BE2C (cell line): ENCODE measurements around the gene N4BP2.
A peak's percentile ranks its signal among the peaks of the same experiment; 100 is the strongest.
"Not testable (repeated sequence)": the region's sequence is repeated elsewhere in the genome, so short reads cannot be mapped to it uniquely, and the experiment has no call there.

Experiments used
- DNase-seq: peaks from one replicate; pipeline ENCODE4 v3.0.0-alpha.2; 2020
- H3K27me3 ChIP-seq: fragments of 250-450 bp; sonication (Bioruptor Pico); 2 replicates; pipeline ENCODE4 v1.5.1; 2020; ENCODE audit warnings: mild to moderate bottlenecking
- H3K36me3 ChIP-seq: fragments of 250-450 bp; sonication (Bioruptor Pico); 2 replicates; pipeline ENCODE4 v1.5.1; 2020; ENCODE audit warnings: mild to moderate bottlenecking
- H3K4me1 ChIP-seq: fragments of 250-450 bp; sonication (Bioruptor Pico); 2 replicates; pipeline ENCODE4 v1.5.1; 2020
- H3K4me3 ChIP-seq: 2 replicates; pipeline ENCODE4 v1.5.1; 2011; ENCODE audit warnings: low read depth, low read length
- H3K9me3 ChIP-seq: fragments of 250-450 bp; sonication (Bioruptor Pico); 2 replicates; pipeline ENCODE4 v1.5.1; 2020
- TF ChIP-seq, protein P1 (sequence below): IDR thresholded peaks from 2 replicates; pipeline ENCODE4 v1.5.1; 2012; ENCODE audit warnings: mild to moderate bottlenecking, low read depth, low read length

N4BP2 gene

GRCh38 chr4:40143926-40144508 lies 87.4 kb downstream of the N4BP2 start:
- no peak for DNase-seq
- H3K9me3 ChIP-seq = no peaks in the 10 kb centered on the region
- peaks cover 10% of the 10 kb centered on the region; the same call in 1 of the 2 replicates for H3K36me3 ChIP-seq
- TF ChIP-seq, protein P1, sequence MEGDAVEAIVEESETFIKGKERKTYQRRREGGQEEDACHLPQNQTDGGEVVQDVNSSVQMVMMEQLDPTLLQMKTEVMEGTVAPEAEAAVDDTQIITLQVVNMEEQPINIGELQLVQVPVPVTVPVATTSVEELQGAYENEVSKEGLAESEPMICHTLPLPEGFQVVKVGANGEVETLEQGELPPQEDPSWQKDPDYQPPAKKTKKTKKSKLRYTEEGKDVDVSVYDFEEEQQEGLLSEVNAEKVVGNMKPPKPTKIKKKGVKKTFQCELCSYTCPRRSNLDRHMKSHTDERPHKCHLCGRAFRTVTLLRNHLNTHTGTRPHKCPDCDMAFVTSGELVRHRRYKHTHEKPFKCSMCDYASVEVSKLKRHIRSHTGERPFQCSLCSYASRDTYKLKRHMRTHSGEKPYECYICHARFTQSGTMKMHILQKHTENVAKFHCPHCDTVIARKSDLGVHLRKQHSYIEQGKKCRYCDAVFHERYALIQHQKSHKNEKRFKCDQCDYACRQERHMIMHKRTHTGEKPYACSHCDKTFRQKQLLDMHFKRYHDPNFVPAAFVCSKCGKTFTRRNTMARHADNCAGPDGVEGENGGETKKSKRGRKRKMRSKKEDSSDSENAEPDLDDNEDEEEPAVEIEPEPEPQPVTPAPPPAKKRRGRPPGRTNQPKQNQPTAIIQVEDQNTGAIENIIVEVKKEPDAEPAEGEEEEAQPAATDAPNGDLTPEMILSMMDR = no peak
- H3K27me3 ChIP-seq = no peaks in the 10 kb centered on the region
- no peak overlapping the region for H3K4me3 ChIP-seq
- no peaks in the 10 kb centered on the region for H3K4me1 ChIP-seq

- H3K27me3 ChIP-seq = no peaks in the 10 kb centered on the region
- TF ChIP-seq, protein P1 = no peak
- H3K4me3 ChIP-seq = no peak overlapping the region
- no peak for DNase-seq
- H3K36me3 ChIP-seq = peaks cover 10% of the 10 kb centered on the region; the same call in 1 of the 2 replicates
- H3K4me1 ChIP-seq = no peaks in the 10 kb centered on the region
- H3K9me3 ChIP-seq = no peaks in the 10 kb centered on the region
Observed at GRCh38 chr4:40144716-40145115, 88.1 kb downstream of the N4BP2 start.

DNA sequence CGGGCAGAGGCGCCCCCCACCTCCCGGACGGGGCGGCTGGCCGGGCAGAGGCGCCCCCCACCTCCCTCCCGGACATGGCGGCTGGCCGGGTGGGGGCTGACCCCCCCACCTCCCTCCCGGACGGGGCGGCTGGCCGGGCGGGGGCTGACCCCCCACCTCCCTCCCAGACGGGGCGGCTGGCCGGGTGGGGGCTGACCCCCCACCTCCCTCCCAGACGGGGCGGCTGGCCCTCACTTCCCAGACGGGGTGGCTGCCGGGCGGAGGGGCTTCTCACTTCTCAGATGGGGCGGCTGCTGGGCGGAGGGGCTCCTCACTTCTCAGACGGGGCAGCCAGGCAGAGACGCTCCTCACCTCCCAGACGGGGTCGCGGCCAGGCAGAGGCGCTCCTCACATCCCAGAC lies 90.8 kb downstream of the N4BP2 start:
- not testable (repeated sequence) for H3K27me3 ChIP-seq, H3K4me3 ChIP-seq, H3K4me1 ChIP-seq, DNase-seq, H3K9me3 ChIP-seq
- H3K36me3 ChIP-seq = peaks cover 10% of the 10 kb centered on the region; the same call in 1 of the 2 replicates

GRCh38 chr4:40149960-40150385 lies 93.3 kb downstream of the N4BP2 start:
- Histone ChIP-seq H3K9me3 (no peaks in the 10 kb centered on the region), H3K4me1 (no peaks in the 10 kb centered on the region), H3K36me3 (peaks cover 4% of the 10 kb centered on the region; the same call in 1 of the 2 replicates), H3K27me3 (no peaks in the 10 kb centered on the region), H3K4me3 (no peak overlapping the region)
- TF ChIP-seq, protein P1 = peak; percentile 84
- DNase-seq = peak; percentile 62

GRCh38 chr4:40150932-40151331 lies 94.3 kb downstream of the N4BP2 start:
- Histone ChIP-seq H3K4me1 (no peaks in the 10 kb centered on the region), H3K27me3 (no peaks in the 10 kb centered on the region), H3K9me3 (no peaks in the 10 kb centered on the region), H3K4me3 (no peak overlapping the region), H3K36me3 (peaks cover 4% of the 10 kb centered on the region; the same call in 1 of the 2 replicates)
- TF ChIP-seq, protein P1 = no peak
- DNase-seq = no peak

- Histone ChIP-seq H3K27me3 (no peaks in the 10 kb centered on the region), H3K4me3 (no peak overlapping the region), H3K9me3 (no peaks in the 10 kb centered on the region), H3K36me3 (no peaks in the 10 kb centered on the region), H3K4me1 (no peaks in the 10 kb centered on the region)
- DNase-seq = no peak
- TF ChIP-seq, protein P1 = no peak
Observed at GRCh38 chr4:40152637-40153036, 96.0 kb downstream of the N4BP2 start.
